C1 segment of cervical spinal cord (tissue), 14 donors: Measurements from ENCODE around the gene PKHD1.

Experiments used
- DNase-seq, 14 donors: peaks; one replicate each; lab custom pipeline; 2025; lab: John Stamatoyannopoulos, UW

Gene PKHD1

DNA sequence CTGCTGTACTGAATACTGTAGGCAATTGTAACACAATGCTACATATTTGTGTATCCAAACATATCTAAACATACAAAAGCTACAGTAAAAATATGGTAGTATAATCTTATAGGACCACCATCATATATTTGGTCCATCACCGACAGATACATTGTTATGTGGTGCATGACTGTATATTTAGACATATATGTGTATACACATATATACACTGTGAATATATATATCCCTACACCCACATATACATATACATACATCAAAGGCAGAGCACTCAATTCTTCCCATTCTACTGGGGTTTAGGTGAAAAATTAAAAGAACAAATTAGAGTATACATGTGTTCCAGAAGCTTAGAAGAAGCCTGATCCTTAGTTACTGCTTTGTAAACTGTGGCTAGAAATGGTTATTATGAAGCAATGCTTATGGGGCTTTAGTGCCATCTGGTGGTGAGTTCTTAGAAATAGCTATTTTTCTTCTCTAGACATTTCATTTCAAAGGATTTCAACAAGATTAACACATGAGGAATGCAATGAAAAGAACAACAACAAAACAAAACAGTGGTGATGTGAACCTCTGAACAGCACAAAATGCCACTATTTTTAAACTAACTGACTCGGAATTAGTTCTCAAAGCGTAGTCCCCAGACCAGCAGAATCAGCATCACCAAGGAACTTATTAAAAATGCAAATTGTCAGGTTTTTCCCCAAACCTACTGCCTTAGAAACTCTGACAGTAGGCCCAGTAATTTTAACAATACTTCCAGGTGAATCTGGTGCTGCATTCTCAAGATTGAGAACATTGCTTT is 38.0 kb downstream of the PKHD1 start:
- DNase-seq, result no peak

GRCh38 chr6:52046456-52046855 is 41.0 kb downstream of the PKHD1 start:
- no peak for DNase-seq

DNA sequence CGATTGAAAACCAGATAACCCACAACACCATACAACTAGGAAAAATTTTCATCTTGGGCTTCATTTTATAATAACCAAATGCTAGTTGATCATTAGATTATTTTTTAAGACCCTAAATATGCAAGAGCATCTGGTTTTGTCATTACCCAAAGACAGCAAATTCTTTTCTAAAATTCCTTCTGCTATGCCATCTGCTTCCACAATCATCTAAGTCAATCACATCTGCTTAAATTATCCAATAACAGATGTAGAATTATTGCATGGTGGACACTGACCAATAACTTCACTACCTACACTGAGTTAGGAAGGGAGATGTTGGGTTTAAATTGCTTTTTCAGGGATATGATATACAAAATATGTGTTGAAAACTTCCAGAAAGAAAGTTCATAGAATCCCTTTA is 41.9 kb downstream of the PKHD1 start:
- DNase-seq, result no peak

DNA sequence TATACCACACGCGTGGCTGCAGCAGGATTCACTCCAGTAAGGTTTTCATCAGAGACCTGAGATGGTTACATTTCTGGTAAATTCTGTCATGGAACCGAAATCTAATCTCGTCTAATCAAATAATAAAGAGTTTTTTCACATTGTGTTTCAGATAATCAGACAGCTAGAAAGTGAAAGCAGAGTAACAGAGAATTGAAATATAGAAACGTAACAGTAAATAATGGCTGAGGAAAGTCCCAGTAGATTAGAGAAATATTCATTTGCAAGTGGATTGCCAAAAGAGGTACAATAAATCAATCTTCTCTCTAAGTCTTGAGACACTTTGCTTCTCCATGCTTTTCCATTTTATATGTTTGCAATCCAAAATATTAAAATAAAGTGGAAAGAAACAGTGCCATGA is 42.4 kb downstream of the PKHD1 start:
- DNase-seq, result no peak

GRCh38 chr6:52042141-52042885 is 45.1 kb downstream of the PKHD1 start:
- no peak for DNase-seq

DNA sequence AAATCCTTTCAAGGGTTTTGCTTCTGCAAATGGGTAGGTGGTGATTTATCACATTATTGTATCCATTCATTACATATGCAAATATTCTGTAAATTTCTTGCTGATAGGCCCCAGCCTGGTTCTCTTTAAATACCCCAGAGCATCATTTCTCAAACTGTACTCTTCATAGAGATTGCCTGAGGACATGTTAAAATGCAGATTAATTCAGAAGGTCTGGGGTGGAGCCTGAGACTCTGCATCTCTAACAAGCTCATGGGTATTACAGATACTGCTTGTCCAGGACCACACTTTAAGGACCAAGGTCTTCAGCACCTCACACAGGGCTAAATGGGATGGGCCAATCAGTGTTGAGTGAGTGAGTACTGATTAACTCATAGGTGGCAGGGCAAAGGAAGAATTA is 46.3 kb downstream of the PKHD1 start:
- DNase-seq, result no peak

DNA sequence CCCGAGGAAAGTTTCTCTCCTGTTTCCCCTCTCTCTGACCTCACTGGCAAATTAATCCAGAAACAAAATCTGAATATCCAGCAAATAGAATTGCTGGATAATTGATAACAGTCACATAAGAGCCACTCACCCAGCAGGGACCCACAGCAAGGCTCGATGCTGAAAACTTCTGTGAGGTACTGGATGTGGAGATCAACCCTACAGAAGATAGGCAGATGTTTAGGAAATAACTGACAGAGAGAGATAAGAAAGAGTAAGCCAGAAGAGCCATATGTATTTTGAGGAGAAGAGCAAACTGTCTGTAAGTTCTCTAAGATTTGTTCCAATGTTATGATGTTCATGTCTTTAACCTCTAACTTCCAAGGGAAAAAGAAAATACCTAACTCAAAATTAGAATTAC is 59.7 kb downstream of the PKHD1 start:
- DNase-seq, result no peak

GRCh38 chr6:52024451-52025068 is 62.9 kb downstream of the PKHD1 start:
- no peak for DNase-seq

DNA sequence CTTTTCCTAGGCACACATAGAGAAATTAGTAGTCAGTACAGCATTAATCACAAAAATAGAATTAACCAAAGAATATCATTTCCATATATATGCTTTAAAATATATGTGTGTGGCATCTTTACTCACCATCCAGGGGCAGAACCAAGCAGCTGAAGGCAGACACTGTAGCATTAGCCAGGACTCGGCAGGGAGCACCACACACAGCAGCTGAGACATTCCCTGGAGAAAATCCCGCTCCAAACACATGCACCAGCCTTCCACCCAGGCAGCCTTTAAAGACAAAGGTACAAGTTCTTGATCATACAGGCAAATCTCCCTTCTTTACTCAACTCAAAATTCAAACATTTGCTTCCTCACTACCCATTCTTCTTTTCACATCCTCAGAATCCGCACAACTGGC is 64.7 kb downstream of the PKHD1 start:
- no peak for DNase-seq

- DNase-seq, result no peak
Measured at GRCh38 chr6:52020945-52021570, 66.4 kb downstream of the PKHD1 start.

- DNase-seq, result no peak
Measured at GRCh38 chr6:52019881-52020280, 67.5 kb downstream of the PKHD1 start.

GRCh38 chr6:52019092-52019491 is 68.3 kb downstream of the PKHD1 start:
- no peak for DNase-seq

DNA sequence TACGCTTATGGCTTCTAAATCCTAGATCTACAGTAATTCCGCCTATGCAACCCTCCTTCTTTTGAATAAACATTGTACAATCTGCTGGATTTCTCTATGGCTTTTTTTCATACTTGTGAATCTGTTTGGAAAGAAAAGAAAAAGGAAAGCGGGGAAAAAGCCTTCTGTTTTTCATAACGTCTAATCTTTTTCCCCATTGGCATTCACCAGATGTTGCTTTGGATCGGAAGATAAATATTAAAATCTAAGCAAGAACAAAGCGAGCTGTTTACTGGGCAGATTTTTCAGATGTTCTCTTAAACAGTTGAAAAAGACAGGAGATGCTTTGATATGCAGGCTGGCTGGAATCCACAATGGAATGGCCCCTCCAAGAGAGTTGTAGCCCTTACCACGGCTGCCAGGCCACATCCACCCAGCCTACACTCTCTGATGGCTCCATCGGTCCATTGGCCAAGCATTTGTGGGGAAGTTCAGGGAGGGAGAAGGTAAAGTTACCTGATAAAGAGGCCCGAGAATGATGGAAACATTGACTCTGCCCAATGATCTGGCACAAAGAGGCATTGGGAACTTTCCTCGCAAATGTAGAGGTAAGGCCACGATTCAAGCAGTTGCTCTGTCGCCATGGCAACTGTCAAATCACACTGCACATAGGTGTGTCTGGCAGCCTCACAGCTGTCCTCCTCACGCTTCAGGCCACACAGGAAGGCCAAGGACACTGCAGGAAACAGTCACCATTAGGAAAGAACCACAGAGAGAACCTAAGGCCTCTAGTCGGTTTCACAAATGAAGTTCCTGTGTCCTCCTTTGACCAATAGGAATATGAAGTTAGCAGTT is 70.3 kb downstream of the PKHD1 start:
- no peak for DNase-seq

DNA sequence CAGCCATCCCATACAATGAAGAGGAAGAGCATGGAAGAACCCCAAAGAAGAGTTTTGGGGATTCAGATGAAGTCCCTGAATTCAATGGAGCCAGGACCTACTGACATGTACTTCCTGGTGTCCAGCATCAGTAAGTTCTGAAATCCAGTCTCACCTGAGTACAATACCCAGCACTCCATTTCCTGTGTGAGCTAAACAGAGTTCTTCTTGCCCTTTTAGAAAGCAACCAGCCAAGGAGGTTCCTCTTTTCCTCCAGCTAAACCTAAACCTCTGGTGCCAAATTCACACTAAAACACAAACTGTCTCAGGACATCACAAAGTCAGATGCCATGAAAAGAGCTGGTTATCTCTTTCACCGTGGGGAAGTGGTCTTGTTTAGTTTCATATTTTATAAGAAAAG is 71.5 kb downstream of the PKHD1 start:
- DNase-seq, result no peak

DNA sequence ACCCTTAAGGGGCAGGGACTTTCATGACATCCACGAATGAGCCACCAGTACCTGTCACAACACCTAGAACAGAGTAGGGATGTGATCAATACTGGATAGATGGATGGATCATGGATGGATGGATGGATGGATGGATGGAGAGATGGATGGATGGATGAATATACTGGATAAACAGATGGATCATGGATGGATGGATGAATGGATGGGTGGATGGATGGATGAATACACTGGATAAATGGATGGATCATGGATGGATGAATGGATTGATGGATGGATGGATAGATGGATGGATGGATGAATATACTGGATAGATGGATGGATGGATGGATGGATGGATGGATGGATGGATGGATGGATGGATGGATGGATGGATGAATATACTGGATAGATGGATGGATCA is 73.0 kb downstream of the PKHD1 start:
- no peak for DNase-seq

DNA sequence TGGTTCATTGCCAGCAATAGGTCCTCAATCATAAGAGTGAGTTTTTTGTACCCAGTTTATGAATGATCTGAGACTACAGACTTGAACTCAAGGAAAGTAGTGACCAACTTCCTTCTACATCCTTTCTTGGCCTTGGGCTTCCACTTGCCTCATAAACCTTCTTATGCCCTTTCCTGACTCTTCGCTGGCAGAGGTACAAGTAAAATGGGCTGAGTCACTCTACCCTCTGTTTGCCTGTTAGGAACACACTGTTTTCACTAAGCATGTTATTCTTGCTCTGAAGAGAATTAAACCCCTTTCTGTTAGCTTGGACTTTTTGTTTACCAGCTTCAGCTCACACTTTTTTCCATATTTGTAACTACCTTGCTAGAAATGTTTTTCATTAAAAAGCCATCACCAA is 74.4 kb downstream of the PKHD1 start:
- DNase-seq, result no peak

DNA sequence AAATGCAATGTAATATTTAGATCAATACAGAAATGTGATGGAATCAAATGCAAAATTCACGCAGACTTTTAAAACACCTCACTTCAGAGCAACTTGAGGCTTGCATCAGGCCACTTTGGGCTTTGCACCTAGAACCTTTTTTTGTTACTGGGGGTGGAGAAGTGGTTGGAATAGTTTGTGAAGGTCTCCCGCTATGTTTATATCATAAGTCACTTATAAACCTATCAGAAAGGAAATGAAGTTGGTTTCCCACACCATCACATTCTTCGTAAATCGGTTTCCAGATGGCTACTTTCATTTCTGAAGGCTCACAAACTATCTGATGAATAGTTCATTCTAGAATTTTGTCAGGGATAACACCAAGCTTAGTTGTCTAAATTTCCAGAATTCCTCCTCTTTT is 74.8 kb downstream of the PKHD1 start:
- no peak for DNase-seq

DNA sequence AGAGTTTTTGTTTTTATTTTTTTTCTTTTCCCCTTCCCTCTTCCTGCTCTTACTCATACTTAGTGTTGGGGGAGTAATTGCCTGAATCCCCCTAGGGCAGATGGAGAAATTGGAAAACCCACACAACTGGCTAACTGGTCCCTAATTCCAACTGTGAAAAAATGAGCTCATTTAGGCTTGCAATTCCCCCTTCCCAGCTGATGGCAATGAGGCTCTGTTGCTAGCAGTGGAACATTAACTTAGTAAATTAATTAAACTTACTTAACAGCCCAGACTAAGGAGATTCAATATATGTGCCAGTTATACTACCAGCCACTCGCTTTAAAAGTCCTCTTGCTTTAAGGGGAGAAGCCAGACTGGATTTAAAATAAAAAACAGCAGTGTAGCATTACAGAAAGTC is 76.6 kb downstream of the PKHD1 start:
- no peak for DNase-seq

- no peak for DNase-seq
Measured at GRCh38 chr6:52010145-52010544, 77.3 kb downstream of the PKHD1 start.

GRCh38 chr6:52009466-52010140 is 77.8 kb downstream of the PKHD1 start:
- DNase-seq, result no peak

DNA sequence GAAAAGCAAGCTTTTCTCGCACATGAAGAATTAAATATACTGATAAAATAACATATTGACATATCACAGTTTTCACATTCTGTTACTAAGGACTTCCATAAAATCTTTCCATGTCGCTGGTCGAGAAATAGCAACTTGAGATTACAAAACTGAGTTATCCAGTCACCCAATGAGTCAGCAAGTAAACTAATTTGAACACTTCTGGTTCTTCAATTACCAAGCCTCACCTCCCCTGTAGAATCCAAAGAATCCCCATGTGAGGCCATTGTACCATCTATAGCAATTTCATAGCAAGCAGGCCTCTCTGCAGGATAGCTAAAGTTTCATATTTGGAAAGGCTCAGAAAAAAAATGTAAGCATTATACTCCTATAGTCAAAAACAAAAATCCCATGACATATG is 87.3 kb downstream of the PKHD1 start:
- DNase-seq, result no peak
